HG03097 (cell line): Measurements from ENCODE around the gene SULT2B1.

Experiments used
- ATAC-seq: cut with Tn5 transposase; IDR thresholded peaks from one replicate; pipeline ENCODE4 v1.9.1; 2021; ENCODE audit not compliant: unreplicated experiment, low FRiP score

The SULT2B1 gene

GRCh38 chr19:48646001-48646721 is 94.2 kb downstream of the SULT2B1 start, which contains the start of gene CA11:
Gene CA11, minus strand, starts transcription at chr19:48646187. Its CDS starts 555 bp downstream, at chr19:48645632.
- peak; percentile 61 for ATAC-seq

DNA sequence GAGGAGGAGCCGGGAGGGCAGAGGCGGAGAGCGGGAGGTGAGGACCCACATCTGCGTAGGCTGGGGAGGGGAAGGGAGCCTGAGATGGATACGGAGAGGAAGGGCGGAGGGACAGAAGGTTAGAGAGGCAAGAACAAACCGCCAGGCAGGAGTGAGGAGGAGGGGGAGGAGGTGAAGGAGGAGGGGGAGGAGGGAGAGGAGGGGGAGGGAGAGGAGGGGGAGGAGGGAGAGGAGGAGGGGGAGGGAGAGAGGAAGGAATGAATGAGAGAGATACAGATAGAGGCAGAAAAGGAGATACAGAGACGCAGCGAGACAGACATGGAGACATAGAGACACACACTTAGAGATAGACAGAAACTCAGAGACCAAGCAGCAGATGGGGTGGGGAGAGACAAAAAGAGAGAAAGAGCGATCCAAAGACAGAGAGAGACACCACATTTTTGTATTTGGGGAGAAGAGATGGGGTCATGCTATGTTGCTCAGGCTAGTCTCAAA is 94.8 kb downstream of the SULT2B1 start:
- ATAC-seq: no peak

GRCh38 chr19:48648134-48648533 is 96.2 kb downstream of the SULT2B1 start:
- ATAC-seq: no peak
